Lung (tissue), 12 donors: ENCODE results near the gene ECE1. TPM values are rescaled to one million over a fixed set of nuclear protein-coding genes. Genes with fewer than 3 reads are reported as not detected.

Experiments used
- ATAC-seq: fragments of 200-7000 bp; cut with Tn5 transposase; one replicate; pipeline ENCODE4 v1.9.1; 2020; ENCODE audit warnings: moderate number of reproducible peaks; ENCODE audit not compliant: insufficient read depth, low FRiP score
- DNase-seq, 3 donors: peaks; one replicate each; pipeline ENCODE4 v3.0.0-alpha.2; 2013 to 2017
- H3K27ac ChIP-seq, 2 donors: one replicate each; pipeline ENCODE4 v1.5.1; 2013; ENCODE audit warnings: mild to moderate bottlenecking in 2 of 2, moderate library complexity in 2 of 2, control low read depth in 1 of 2, inconsistent platforms in 1 of 2, low read depth in 1 of 2, low read length in 1 of 2
- H3K27me3 ChIP-seq, 3 donors: one replicate each; pipeline ENCODE4 v1.5.1; 2013; ENCODE audit warnings: low read length in 2 of 3; ENCODE audit not compliant: control insufficient read depth in 3 of 3, insufficient read depth in 3 of 3
- H3K36me3 ChIP-seq, 4 donors: one replicate each; pipeline ENCODE4 v1.5.1; 2013; ENCODE audit warnings: low read length in 4 of 4, mild to moderate bottlenecking in 1 of 4, moderate library complexity in 1 of 4; ENCODE audit not compliant: control insufficient read depth in 4 of 4, insufficient read depth in 4 of 4
- H3K4me1 ChIP-seq, 5 donors: one replicate each; pipeline ENCODE4 v1.5.1; 2013; ENCODE audit warnings: low read length in 5 of 5, mild to moderate bottlenecking in 2 of 5, moderate library complexity in 1 of 5; ENCODE audit not compliant: control insufficient read depth in 5 of 5, insufficient read depth in 5 of 5
- H3K4me3 ChIP-seq: one replicate; pipeline ENCODE4 v1.5.1; 2013; ENCODE audit warnings: mild to moderate bottlenecking, control low read depth, moderate library complexity
- H3K9ac ChIP-seq, 2 donors: one replicate each; pipeline ENCODE4 v1.5.1; 2013; ENCODE audit warnings: low read length in 2 of 2, control low read depth in 1 of 2; ENCODE audit not compliant: insufficient read depth in 1 of 2
- H3K9me3 ChIP-seq, 4 donors: one replicate each; pipeline ENCODE4 v1.5.1; 2013; ENCODE audit warnings: low read length in 3 of 4, mild to moderate bottlenecking in 1 of 4, moderate library complexity in 1 of 4; ENCODE audit not compliant: control insufficient read depth in 4 of 4, insufficient read depth in 3 of 4
- CTCF ChIP-seq: IDR thresholded peaks from 2 replicates; pipeline ENCODE4 v1.5.1; 2012; ENCODE audit warnings: mild to moderate bottlenecking; ENCODE audit errors: control extremely low read depth, extremely low read depth
- WGBS, 2 donors: extraction: QIAGEN DNeasy Blood & Tissue Kit; methylation state at CpG; one replicate each; pipeline ENCODE4 v1.1.7; 2013; 5-methylcytosine and 5-hydroxymethylcytosine counted together
- polyA plus RNA-seq, 2 donors: library from polyadenylated mRNA; stranded (reverse); fragments of 200-250 nt; gene quantifications; one replicate each; pipeline ENCODE4 v1.2.1, GENCODE V29; 2013
- total RNA-seq, 2 donors: library from RNA; depleted of rRNA in 1 of 2; stranded (reverse); fragments of >200 nt in 1 of 2; gene quantifications; one replicate each; pipeline ENCODE4 v1.2.1, GENCODE V29; 2014 to 2021
- donor health status: control.
- donor health status: control.
- donor health status: Bipolar disorder and iron deficiency.
- donor health status: healthy.
- donor health status: DM: yes; HTN: yes; CAD: no.

Gene ECE1
- total and polyA plus RNA-seq, 4 donors: 55.7 to 129 (median 105) TPM

DNA sequence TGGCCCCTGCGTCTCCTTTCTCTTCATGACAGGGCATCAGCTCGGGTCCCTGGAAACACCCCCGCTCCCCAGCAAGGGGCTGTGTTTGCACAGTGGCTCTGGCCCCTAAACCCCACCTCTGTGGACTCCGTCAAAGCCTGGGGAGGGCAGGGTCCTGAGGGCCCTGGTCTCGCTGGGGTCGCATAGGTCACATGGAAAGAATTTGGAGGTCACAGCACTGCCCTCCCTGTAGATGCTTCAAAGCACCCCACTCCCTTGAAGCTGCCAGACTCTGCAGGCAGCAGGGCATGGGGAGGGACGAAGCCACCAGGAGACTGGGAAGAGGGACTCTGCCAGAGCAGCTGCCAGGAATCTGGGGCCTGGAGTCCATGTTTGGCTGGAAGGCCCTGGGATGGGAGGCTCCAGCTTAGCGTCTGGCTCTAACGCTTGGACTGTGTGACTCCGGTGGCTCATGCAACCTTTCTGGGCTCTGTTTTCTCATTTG lies 36.6 kb upstream of the ECE1 start:
- Histone ChIP-seq H3K4me1 (peaks cover 7 to 43% (median 24%) of the 10 kb centered on the region in 5 donors), H3K27ac (peak overlapping the region in 1 of 2 donors; percentile 28), H3K4me3 (no peak overlapping the region), H3K27me3 (no peaks in the 10 kb centered on the region), H3K9me3 (no peaks in the 10 kb centered on the region), H3K9ac (no peak overlapping the region), H3K36me3 (peaks cover 0 to 3% (median 0%) of the 10 kb centered on the region in 4 donors)
- ATAC-seq: no peak
- no peak for TF ChIP-seq CTCF
- 81 to 85% methylated on average over 10 of the region's 10 CpGs for WGBS, 2 donors
- DNase-seq: peak in 2 of 3 donors; percentile 46 to 51

DNA sequence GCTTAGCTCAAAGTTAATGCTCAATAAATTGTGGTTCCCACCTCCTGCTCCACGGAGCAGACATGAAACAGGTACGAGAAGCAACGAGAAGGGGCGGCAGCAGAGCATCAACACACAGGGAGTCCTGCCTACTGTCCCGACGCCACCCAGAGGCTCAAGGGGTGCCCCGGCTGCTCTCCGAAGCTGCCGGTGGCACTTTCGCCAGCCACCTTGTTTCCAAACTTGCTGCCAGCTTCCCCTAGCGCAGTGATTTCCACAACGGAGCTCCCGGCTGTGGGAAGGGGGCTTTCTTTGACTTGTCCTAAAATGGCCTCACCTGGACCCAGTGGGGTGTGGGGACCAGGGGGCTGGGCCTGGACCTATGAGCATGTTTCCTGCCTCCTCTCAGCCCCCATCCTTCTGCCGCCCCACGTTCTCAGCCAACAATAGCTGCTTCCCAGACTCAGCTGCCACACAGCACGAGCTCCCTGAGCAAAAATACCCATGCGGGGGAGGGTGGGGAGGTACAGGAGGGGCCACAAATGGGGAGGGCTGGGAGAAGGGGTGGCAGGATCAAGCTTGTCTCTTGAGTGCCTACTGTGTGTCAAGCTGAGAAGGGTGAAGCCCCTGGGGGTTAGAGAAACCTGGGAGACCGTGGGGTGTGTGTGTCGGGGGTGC lies 35.6 kb upstream of the ECE1 start:
- no peak for TF ChIP-seq CTCF
- no peaks in the 10 kb centered on the region for H3K9me3 ChIP-seq

DNA sequence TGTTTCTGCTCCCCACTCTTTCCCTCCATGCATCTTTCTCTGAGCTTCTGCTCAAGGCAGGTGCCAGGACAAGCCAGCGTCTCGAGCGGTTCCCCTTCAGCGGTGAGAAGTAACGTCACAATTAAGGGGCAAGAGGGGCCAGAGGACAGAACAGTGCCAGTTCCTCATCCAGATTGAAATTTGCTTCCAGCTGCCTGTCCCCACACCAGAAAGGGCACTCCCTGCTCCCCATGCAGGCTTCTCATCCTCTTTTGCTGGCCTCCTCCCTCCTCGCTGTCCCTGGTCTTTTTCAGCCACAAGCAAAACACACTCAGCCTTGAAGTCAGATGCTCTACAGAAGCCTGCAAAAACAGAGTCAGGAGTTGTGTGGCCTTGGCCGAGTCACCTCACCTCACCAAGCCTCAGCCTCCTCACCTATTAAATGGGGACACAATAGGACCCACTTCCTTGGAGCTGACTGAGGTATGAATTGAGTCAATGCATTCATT lies 35.0 kb upstream of the ECE1 start:
- H3K27ac ChIP-seq: peak overlapping the region in 1 of 2 donors; percentile 88
- no peak for TF ChIP-seq CTCF
- H3K4me3 ChIP-seq: no peak overlapping the region
- no peak overlapping the region for H3K9ac ChIP-seq
- DNase-seq (no peak), ATAC-seq (no peak)
- no peaks in the 10 kb centered on the region for H3K27me3 ChIP-seq
- H3K36me3 ChIP-seq: peaks cover 0 to 3% (median 0%) of the 10 kb centered on the region in 4 donors
- no peaks in the 10 kb centered on the region for H3K9me3 ChIP-seq
- 35 to 58% methylated on average over 7 of the region's 7 CpGs for WGBS, 2 donors
- peaks cover 7 to 55% (median 26%) of the 10 kb centered on the region in 5 donors for H3K4me1 ChIP-seq

More for the DNA sequence above, 35.6 kb upstream of the ECE1 start:
- peak overlapping the region in 1 of 2 donors; percentile 88 for H3K27ac ChIP-seq
- H3K4me1 ChIP-seq: peaks cover 7 to 51% (median 26%) of the 10 kb centered on the region in 5 donors
- H3K9ac ChIP-seq: no peak overlapping the region
- no peaks in the 10 kb centered on the region for H3K27me3 ChIP-seq
- no peak for DNase-seq
- peaks cover 0 to 3% (median 0%) of the 10 kb centered on the region in 4 donors for H3K36me3 ChIP-seq
- WGBS, 2 donors: 59 to 75% methylated on average over 19 of the region's 19 CpGs
- ATAC-seq: no peak
- H3K4me3 ChIP-seq: no peak overlapping the region
